GM03348 (cell line): Measurements from ENCODE around the gene TBC1D7.
"Not testable (repeated sequence)": the region's sequence is repeated elsewhere in the genome, so short reads cannot be mapped to it uniquely, and the experiment has no call there.

ENCODE experiments used
- DNase-seq: peaks from one replicate; pipeline ENCODE4 v3.0.0; 2012; ENCODE audit warnings: low spot score

The TBC1D7 gene

GRCh38 chr6:13355999-13356785 lies 27.9 kb upstream of the TBC1D7 start:
- DNase-seq = no peak

- peak; percentile 85 for DNase-seq
Measured at GRCh38 chr6:13355043-13355945, 27.0 kb upstream of the TBC1D7 start.

DNA sequence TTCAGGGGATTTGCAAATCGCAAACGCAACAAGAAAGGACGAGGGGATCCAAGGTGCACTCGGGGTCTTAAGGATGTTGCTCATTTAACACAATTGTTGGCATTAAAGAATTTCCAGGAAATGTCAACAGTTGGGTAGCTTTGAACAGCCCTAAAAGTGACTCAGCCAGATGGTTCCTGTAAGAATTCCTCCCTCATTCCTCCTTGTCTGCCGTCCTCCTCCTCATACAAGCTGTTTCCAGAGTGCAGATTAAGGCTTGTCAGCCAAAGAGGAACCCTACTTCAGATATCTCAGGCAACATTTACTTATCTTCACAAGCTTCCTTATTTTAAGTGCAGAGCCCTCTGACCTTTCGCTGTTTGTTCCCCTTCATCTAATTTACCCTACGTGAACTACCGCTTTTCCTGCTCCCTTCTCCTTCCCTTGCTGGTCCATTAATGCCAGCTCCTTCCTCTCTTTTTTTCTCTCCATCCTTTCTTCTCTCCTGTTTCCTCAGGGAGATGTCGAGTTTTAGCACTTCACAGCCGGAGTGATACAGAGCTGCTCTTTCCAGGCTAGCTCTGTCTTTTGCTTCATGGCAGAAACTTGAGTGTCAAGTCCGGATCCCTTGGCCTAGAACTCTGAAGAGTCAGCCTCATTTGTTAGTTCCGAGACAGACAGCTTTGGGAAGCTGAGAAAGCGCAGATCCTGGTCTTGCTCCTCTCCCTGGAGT lies 26.1 kb upstream of the TBC1D7 start:
- DNase-seq = peak; percentile 82

GRCh38 chr6:13352165-13352564 lies 23.8 kb upstream of the TBC1D7 start:
- no peak for DNase-seq

GRCh38 chr6:13351271-13351670 lies 22.9 kb upstream of the TBC1D7 start:
- no peak for DNase-seq

- DNase-seq = no peak
Measured at GRCh38 chr6:13349811-13350506, 21.6 kb upstream of the TBC1D7 start.

DNA sequence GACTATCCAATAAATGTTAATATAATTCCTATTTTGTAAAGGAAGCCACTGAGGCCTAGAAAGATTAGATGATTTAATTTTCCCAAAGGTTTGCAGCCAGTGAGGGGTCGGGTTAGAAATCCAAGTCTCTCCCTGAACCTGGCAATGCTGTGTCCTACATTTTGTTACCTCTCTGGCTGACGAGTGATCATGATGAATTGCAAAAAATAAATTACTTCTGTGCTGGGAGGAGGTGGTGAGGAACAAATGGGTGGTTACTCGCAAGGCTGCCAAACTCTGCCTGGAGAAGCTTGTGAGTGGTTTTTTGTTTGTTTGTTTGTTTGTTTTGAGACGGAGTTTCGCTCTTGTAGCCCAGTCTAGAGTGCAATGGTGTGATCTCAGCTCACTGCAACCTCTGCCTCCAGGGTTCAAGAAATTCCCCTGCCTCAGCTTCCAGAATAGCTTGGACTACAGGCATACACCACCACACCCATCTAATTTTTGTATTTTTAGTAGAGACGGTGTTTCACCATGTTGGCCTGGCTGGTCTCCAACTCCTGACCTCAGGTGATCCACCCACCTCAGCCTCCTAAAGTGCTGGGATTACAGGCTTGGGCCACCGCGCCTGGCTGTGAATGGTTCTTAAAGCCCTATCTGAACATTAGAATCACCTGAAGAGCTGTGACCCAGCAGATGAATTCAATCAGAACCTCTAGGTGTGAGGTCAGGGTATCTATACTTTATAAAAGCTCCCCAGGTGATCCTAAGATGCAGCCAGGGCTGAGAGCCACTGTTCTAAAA lies 20.2 kb upstream of the TBC1D7 start:
- DNase-seq = no peak

DNA sequence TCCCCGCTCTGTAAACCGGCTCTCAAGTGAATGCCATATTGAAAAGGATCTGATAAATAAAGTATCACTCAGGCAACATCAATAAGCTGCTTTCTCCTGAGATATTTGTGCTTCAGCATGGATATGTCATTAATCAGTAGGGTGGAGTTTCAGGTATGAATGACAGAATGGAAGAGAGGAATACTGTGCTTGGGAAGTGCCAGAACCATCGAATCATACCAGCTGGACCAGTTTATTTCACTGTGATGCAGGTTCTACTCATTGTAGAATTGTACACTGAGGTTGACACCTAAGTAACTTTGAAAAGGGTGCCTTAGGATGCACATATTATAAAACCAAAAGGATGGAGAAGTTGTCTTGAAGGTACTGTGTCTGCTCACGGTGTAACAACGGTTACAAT lies 17.9 kb upstream of the TBC1D7 start:
- no peak for DNase-seq

GRCh38 chr6:13342414-13343019 lies 14.2 kb upstream of the TBC1D7 start:
- no peak for DNase-seq

DNA sequence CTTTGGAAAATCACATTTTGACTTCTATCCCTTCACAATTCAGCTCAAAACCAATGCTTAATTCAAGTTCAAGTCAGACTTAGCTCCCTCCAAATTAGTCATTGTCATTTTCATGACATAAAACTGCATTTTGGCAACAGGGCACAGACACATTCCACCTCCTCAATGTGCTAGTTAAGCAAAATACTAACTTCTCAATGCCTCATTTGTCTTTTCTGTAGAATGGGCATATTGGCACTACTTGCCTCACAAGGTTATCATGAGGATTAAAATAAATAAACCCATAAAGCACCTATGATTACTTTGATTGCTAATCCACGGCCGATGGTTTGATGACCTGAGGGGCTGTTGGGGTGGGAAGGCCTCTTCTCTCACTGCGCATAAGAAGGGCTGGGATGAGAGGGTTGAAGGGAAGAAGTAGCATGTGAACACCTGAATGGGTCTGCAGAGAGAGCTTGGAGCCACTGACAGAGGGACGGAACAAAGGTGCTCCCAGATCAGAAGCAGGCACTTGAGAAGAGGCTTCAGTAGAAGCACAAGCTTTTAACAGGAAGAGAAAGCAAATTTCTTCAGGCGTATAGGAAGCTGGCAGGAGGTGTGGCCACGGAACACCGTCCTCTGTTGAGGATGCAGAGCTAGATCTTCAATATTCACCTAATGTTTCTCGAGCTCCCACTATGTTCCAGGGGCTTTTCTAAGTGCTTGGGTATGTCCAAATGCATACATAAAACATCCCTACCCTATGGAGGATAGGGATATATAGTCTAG lies 11.7 kb upstream of the TBC1D7 start:
- DNase-seq = no peak

GRCh38 chr6:13338038-13338437 lies 9.7 kb upstream of the TBC1D7 start:
- peak; percentile 22 for DNase-seq

DNA sequence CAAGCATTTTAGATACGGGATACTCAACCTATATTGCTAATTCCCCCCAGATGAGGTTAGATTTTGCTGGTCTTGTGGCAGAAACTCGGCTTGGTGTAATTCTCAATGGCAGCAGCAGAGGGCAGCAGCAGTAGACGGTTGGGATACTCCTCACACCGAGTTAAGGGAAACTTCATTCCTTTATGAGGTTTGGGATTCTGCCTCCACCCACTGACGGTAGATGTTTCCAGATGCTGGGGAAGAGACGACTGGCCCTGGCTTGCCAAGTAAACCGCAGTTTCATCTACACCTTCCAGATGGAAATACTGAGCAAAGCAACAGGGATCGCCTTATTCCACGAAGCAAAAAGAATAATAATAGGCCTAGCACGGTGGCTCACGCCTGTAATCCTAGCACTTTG lies 8.2 kb upstream of the TBC1D7 start:
- DNase-seq = peak; percentile 94

GRCh38 chr6:13334953-13335352 lies 6.6 kb upstream of the TBC1D7 start:
- no peak for DNase-seq

- no peak for DNase-seq
Measured at GRCh38 chr6:13332349-13332706, 4.0 kb upstream of the TBC1D7 start.

DNA sequence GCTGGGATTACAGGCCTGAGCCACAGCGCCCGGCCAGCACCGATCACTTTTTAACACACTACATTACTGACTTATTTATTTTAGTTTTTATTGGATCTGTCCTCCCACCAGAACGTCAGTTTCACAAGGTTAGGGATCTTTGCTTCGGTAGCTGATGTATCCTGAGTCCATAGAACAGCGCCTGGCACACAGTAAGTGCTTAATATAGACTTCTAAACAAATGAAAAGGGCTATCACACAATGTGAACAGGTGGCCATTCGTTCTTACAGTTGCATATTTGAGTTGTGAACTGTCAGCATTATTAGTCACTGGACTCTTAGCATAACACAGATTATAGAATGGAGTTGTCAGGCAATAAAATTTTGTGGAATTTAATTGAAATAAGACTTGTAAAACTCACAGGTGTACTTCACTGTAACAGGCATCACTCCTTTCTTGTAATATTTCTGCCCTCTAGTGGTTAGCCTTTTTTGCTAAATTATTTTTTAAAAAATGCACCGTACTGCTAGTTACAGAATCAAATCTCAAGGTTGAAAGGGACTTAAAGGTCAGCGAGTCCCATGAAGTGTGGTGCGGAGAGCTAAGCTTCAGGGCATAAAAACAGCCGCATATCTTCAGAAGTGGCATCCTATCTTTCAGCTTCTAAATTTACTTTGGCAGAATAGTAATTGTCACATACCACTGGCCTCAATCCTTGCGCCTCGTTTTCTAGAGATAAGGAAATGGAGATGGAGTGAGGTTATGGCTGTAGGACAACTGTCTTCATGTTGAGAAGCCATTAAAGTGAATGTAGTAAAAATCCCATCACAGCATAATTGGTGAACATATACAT lies 3.4 kb upstream of the TBC1D7 start:
- peak; percentile 36 for DNase-seq

GRCh38 chr6:13328875-13329183 lies 492 bp upstream of the TBC1D7 start:
- DNase-seq = no peak

GRCh38 chr6:13327691-13328075 lies 654 bp downstream of the TBC1D7 start:
- peak; percentile 13 for DNase-seq

DNA sequence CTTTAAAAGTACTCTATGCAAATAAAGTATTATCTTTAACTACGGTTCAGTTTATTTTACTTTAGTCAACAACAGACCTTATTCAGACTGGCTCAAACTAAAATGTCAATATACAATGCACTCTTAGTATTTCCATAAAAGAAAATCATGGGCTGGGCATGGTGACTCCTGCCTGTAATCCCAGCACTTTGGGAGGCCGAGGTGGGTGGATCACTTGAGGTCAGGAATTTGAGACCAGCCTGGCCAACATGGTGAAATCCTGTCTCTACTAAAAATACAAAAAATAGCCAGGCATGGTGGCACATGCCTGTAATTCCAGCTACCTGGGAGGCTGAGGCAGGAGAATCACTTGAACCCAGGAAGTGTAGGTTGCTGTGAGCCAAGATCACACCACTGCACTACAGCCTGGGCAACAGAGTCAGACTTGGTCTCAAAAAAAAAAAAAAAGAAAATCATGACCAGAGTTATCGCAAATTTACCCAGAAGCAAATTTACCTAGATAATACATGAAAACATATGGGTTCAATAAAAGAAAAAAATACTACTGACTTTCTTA lies 2.2 kb downstream of the TBC1D7 start:
- not testable (repeated sequence) for DNase-seq
